ENCODE data around the gene IDE. TPM values are rescaled to one million over a fixed set of nuclear protein-coding genes. Genes with fewer than 3 reads are reported as not detected.

Gene IDE
- polyA plus RNA-seq, 3 donors, result 10.7 to 21.8 (median 15.6) TPM

DNA sequence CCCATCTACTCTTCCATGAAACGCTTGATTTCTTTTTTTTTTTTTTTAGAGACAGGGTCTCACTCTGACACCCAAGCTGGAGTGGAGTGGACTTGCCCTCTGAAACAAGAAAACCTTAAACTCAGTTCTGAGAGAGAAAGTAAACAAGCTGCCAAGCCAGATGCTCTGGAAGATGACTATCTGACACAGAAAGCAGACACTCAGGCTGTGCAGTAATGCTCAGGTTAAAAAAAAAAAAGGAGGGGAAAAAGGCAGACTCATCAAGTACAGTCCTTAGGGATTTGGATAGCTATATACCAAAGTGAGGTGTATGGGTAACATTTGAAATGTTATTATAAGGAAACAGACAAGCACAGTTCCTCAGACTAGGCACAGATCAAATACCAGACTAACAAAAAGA, 80.5 kb downstream of the IDE start:
- no peaks in the 10 kb centered on the region for H3K79me2 ChIP-seq (ENCODE audit: insufficient read depth, low read length)
- H2AFZ ChIP-seq (ENCODE audit: insufficient read depth, low read depth, low read length, poor library complexity, severe bottlenecking), result no peak overlapping the region
- no peak overlapping the region for H3K4me3 Mint-ChIP-seq
- H3K4me2 ChIP-seq (replicated peaks; ENCODE audit: extremely low read depth, low read length, poor library complexity, severe bottlenecking), result no peak overlapping the region
- no peaks in the 10 kb centered on the region for H3K4me1 Mint-ChIP-seq
- H3K4me1 ChIP-seq (ENCODE audit: control insufficient read depth in 1 of 2, insufficient read depth in 2 of 2, low read length in 2 of 2), result no peaks in the 10 kb centered on the region
- H3K27ac ChIP-seq (ENCODE audit: low read depth in 1 of 2, low read length in 2 of 2), result no peak overlapping the region
- no peak overlapping the region for H3K4me3 ChIP-seq (replicated peaks in 1 of 3; ENCODE audit: low read depth in 2 of 3, low read length in 3 of 3)
- TF ChIP-seq, protein P1, sequence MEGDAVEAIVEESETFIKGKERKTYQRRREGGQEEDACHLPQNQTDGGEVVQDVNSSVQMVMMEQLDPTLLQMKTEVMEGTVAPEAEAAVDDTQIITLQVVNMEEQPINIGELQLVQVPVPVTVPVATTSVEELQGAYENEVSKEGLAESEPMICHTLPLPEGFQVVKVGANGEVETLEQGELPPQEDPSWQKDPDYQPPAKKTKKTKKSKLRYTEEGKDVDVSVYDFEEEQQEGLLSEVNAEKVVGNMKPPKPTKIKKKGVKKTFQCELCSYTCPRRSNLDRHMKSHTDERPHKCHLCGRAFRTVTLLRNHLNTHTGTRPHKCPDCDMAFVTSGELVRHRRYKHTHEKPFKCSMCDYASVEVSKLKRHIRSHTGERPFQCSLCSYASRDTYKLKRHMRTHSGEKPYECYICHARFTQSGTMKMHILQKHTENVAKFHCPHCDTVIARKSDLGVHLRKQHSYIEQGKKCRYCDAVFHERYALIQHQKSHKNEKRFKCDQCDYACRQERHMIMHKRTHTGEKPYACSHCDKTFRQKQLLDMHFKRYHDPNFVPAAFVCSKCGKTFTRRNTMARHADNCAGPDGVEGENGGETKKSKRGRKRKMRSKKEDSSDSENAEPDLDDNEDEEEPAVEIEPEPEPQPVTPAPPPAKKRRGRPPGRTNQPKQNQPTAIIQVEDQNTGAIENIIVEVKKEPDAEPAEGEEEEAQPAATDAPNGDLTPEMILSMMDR (IDR thresholded peaks at IDR 0.05), result no peak
- H3K9me3 ChIP-seq (replicated peaks in 1 of 2; ENCODE audit: control insufficient read depth in 1 of 2, insufficient read depth in 1 of 2, low read length in 2 of 2), result no peaks in the 10 kb centered on the region
- WGBS (ENCODE audit: insufficient coverage), result no CpG with 5 or more reads among the region's 1 CpG
- H3K9ac ChIP-seq (ENCODE audit: insufficient read depth, low read length, poor library complexity, severe bottlenecking), result no peak overlapping the region
- peaks cover 37 to 89% of the 10 kb centered on the region in 2 donors for H3K36me3 ChIP-seq (replicated peaks in 1 of 2; ENCODE audit: control insufficient read depth in 1 of 2, insufficient read depth in 2 of 2, low read length in 2 of 2)
- H3K27me3 Mint-ChIP-seq (ENCODE audit: low read depth in 3 of 3), result no peaks in the 10 kb centered on the region
- H3K9me3 Mint-ChIP-seq, result peaks cover 0 to 3% (median 0%) of the 10 kb centered on the region in 7 donors
- H3K27me3 ChIP-seq (ENCODE audit: control insufficient read depth in 2 of 2, insufficient read depth in 2 of 2, low read length in 2 of 2), result no peaks in the 10 kb centered on the region
- no peak overlapping the region for H3K27ac Mint-ChIP-seq
- peaks cover 59 to 81% of the 10 kb centered on the region in 2 donors for H3K36me3 Mint-ChIP-seq
- H4K20me1 ChIP-seq (ENCODE audit: insufficient read depth, low read length), result no peaks in the 10 kb centered on the region
- DNase-seq, result no peak
- intact Hi-C loops (cut with micrococcal nuclease), result no loop called here

DNA sequence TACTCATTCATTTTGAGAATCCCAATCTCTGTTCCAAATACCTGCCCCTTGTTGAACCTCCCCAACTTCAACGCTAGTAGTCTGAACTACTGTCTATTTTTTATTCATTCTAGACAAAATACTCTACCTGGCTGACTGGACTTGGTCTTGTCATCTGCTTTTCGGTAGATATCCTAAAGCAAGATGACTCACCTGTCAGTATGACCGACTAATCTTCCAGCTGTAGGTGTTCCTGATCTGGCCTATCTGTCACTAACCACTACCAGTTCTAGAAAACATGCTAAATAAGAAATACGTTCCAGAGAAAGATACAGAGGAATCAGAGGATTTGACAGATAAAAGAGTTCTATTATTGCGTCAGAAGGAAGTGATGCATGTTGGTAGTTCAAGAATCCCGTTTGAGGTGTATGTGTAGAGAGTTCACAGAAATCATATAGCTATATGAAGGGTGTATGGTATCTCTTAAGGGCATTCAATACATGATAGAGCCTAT, 81.1 kb downstream of the IDE start:
- no peaks in the 10 kb centered on the region for H3K27me3 Mint-ChIP-seq (ENCODE audit: low read depth in 3 of 3)
- WGBS (ENCODE audit: insufficient coverage), result 74% methylated on average over 4 of the region's 6 CpGs
- no peak overlapping the region for H3K27ac Mint-ChIP-seq
- Histone ChIP-seq H3K27me3 (ENCODE audit: control insufficient read depth in 2 of 2, insufficient read depth in 2 of 2, low read length in 2 of 2) (no peaks in the 10 kb centered on the region), H2AFZ (ENCODE audit: insufficient read depth, low read depth, low read length, poor library complexity, severe bottlenecking) (no peak overlapping the region), H3K4me2 (replicated peaks; ENCODE audit: extremely low read depth, low read length, poor library complexity, severe bottlenecking) (no peak overlapping the region), H4K20me1 (ENCODE audit: insufficient read depth, low read length) (no peaks in the 10 kb centered on the region), H3K27ac (ENCODE audit: low read depth in 1 of 2, low read length in 2 of 2) (no peak overlapping the region), H3K36me3 (replicated peaks in 1 of 2; ENCODE audit: control insufficient read depth in 1 of 2, insufficient read depth in 2 of 2, low read length in 2 of 2) (peaks cover 35 to 89% of the 10 kb centered on the region in 2 donors), H3K9ac (ENCODE audit: insufficient read depth, low read length, poor library complexity, severe bottlenecking) (no peak overlapping the region), H3K79me2 (ENCODE audit: insufficient read depth, low read length) (no peaks in the 10 kb centered on the region), H3K4me3 (replicated peaks in 1 of 3; ENCODE audit: low read depth in 2 of 3, low read length in 3 of 3) (no peak overlapping the region), H3K9me3 (replicated peaks in 1 of 2; ENCODE audit: control insufficient read depth in 1 of 2, insufficient read depth in 1 of 2, low read length in 2 of 2) (no peaks in the 10 kb centered on the region), H3K4me1 (ENCODE audit: control insufficient read depth in 1 of 2, insufficient read depth in 2 of 2, low read length in 2 of 2) (peaks cover 2% of the 10 kb centered on the region in 2 donors)
- intact Hi-C loops (cut with micrococcal nuclease), result no loop called here
- no peak overlapping the region for H3K4me3 Mint-ChIP-seq
- H3K36me3 Mint-ChIP-seq, result peaks cover 62 to 83% of the 10 kb centered on the region in 2 donors
- TF ChIP-seq, protein P1 (IDR thresholded peaks at IDR 0.05), result no peak
- no peak for DNase-seq
- peaks cover 0 to 3% (median 0%) of the 10 kb centered on the region in 7 donors for H3K9me3 Mint-ChIP-seq
- peaks cover 2% of the 10 kb centered on the region for H3K4me1 Mint-ChIP-seq

Measured in CD14-positive monocyte (primary cell).